GM10266 (cell line): ENCODE data around the gene PPT2.

Experiments
- DNase-seq: peaks from one replicate; pipeline ENCODE4 v3.0.0; 2012; ENCODE audit errors: extremely low spot score
- TF ChIP-seq, protein P1 (sequence below): IDR thresholded peaks from 2 replicates; pipeline ENCODE4 v1.5.1; 2012; ENCODE audit warnings: mild to moderate bottlenecking, low read depth; ENCODE audit not compliant: control insufficient read depth, insufficient read depth; ENCODE audit errors: missing control alignments

PPT2 gene

DNA sequence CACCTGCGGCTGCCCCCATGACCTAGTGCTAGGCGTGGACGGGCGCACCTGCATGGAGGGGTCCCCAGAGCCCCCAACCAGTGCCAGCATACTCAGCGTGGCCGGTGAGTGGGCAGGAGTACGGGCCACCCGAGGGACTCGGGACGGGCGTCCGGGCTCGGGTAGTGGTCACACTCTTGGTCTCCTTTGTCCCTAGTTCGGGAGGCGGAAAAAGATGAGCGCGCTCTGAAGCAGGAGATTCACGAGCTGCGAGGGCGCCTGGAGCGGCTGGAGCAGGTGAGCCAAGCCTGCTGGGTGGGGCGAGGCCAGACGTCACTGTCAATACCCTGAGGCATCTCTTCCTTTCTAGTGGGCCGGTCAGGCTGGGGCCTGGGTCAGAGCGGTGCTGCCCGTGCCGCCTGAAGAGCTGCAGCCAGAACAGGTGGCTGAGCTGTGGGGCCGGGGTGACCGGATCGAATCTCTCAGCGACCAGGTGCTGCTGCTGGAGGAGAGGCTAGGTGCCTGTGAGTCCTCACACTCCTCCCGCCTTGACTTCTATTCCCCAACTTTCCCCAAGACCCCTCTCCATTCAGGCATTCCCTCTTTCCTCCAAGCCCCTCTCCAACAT lies 13.3 kb downstream of the PPT2 start:
- DNase-seq, result no peak
- TF ChIP-seq, protein P1, sequence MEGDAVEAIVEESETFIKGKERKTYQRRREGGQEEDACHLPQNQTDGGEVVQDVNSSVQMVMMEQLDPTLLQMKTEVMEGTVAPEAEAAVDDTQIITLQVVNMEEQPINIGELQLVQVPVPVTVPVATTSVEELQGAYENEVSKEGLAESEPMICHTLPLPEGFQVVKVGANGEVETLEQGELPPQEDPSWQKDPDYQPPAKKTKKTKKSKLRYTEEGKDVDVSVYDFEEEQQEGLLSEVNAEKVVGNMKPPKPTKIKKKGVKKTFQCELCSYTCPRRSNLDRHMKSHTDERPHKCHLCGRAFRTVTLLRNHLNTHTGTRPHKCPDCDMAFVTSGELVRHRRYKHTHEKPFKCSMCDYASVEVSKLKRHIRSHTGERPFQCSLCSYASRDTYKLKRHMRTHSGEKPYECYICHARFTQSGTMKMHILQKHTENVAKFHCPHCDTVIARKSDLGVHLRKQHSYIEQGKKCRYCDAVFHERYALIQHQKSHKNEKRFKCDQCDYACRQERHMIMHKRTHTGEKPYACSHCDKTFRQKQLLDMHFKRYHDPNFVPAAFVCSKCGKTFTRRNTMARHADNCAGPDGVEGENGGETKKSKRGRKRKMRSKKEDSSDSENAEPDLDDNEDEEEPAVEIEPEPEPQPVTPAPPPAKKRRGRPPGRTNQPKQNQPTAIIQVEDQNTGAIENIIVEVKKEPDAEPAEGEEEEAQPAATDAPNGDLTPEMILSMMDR, result no peak

DNA sequence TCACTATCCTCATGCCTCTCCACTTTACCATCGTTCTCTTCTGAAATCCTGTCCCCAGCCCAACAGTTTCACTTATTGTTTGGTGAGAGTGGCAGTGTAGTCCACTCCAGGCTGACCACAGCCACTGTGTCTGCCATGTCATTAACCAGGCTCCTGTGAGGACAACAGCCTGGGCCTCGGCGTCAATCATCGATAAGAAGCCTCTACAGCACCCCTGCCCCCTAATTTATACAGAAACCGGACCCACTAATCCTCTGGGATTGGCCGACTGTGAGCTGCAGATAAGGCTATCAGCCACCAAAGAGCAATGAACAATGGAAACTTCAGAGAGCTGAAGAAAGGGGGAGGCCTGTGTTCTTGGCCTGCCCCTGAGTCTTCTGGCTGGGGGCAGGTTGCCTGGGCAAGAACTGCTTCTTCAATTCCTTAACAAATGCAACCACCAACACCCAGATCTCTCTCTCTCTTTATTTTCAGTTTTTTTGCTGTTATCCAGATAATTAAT lies 13.9 kb downstream of the PPT2 start:
- TF ChIP-seq, protein P1, result no peak
- no peak for DNase-seq

DNA sequence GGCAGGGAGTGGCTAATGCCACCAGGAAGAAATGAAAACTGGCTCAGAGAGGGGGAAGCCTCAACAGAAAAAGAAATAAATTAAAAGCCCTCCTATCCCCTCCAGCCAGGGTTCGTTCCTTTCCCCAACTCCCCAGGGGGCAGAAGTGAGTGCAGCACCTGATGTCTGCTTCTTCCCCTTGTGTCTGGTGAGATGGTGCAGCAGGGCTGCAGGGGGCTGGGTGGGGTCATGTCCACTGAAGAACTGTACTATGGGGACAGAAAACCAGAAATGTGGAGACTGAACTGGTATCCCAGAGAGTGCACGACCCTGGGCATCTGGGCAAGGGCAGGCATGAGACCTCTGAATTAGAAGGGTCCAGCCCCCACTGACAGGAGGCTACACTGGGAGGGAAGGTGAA lies 14.4 kb downstream of the PPT2 start:
- TF ChIP-seq, protein P1, result no peak
- no peak for DNase-seq

DNA sequence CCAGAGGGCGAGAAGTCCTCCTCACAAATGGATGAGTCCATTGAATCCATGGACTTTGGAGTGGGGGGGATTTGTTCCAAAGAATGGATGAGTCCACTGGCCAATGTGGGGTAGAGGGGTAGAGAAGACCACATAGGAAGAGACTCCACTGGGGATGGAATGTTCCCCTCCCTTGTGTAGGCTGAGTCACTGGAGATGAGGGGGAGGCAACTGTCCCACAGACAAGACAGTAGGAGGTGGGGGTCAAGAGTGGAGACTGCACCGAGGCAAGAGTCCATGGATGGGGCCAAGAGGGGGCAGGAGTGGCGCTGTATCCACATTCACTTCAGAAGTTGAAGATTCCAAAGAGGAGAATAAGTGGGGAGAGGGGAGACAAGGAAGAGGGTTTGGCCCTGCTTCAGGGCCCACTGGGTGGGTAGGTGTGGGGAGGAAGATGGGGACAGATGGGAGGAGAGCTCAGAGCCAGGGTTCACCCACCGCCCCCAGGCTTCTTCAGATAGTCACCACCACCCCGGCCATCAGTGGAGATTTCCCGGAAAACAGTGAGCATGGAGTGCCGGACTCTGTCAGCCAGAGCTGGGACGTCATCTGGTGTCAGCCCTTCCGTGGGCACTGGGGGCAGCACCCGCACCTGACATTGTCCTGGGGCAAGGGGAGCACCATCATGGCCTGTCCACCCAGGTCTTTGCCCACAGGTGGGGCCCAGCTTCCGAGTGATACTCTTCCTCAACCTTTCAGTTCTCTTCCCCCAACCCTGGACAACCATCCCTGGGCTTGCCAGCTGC lies 15.1 kb downstream of the PPT2 start:
- TF ChIP-seq, protein P1, result no peak
- no peak for DNase-seq

DNA sequence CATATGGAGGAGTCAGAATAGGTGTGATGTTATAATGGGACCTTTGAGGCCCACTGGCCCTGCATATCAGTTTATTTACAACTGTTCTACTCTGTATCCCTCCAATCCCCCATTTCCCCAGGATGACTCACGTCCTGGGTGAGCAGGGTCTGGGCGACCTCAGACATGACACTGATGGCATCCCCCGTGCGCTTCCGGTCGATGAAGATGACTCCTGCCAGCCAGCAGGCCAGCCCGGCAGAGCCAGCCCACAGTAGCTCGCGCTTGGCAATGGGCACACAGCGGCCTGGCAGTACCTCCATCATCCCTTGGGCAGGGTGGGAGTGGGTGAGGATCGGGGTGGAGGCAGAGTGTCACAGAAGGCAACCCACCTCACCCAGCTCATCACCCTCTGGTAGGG lies 16.4 kb downstream of the PPT2 start:
- TF ChIP-seq, protein P1, result no peak
- no peak for DNase-seq

DNA sequence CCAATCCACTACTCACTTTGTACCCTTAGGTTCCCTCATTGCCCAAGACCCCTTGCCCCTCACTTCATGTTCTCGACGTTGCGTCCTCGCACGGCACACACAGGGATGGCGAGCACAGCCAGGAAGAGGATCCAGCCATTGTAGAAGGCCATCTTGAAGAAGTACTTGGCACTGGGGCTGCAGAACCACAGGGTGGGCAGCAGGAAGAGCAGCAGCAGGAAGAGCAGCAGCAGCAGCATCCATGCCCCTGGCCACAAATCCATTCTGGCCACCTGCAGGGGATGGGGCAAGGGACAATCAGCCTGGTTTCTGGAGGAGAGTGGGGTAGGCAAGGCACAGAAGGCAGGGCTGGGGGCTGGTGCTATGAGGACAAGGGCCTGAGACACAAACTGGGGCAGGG lies 17.3 kb downstream of the PPT2 start:
- no peak for DNase-seq
- TF ChIP-seq, protein P1, result no peak
